Measurements from ENCODE around the gene ALOX15.

- no peak for TF ChIP-seq CTCF (IDR thresholded peaks at IDR 0.05 in 8 of 11, conservative IDR thresholded peaks at IDR 0.05 in 3 of 11)
- no peak for TF ChIP-seq POLR2A (IDR thresholded peaks at IDR 0.05)
Measured at GRCh38 chr17:4675791-4676190, 34.3 kb upstream of the ALOX15 start.

All from spleen (tissue), 7 donors.